ENCODE data around the gene MEX3B.
"Not testable (repeated sequence)": the region's sequence is repeated elsewhere in the genome, so short reads cannot be mapped to it uniquely, and the experiment has no call there.

MEX3B gene

GRCh38 chr15:82005239-82005638 is 40.6 kb downstream of the MEX3B start:
- DNase-seq (ENCODE audit: low spot score), result no peak

- no peak for DNase-seq (ENCODE audit: low spot score)
Observed at GRCh38 chr15:82003916-82004315, 41.9 kb downstream of the MEX3B start.

GRCh38 chr15:81995081-81995480 is 50.7 kb downstream of the MEX3B start:
- not testable (repeated sequence) for DNase-seq (ENCODE audit: low spot score)

GRCh38 chr15:81992523-81992922 is 53.3 kb downstream of the MEX3B start:
- no peak for DNase-seq (ENCODE audit: low spot score)

All from COLO829 (cell line).